Stimulated activated CD4-positive, alpha-beta T cell treated with anti-CD3 and anti-CD28 coated beads, Interleukin-4, amount 100 ng/mL, for 24 hours (primary cell): ENCODE measurements around the gene TMEM255B.

Experiments used
- DNase-seq: peaks from one replicate; pipeline ENCODE4 v3.0.0-alpha.2; 2020

TMEM255B gene

GRCh38 chr13:113758651-113759524 lies at the start of gene TMEM255B:
TSS of gene TMEM255B (plus strand) at chr13:113759226. CDS start at chr13:113759270, 44 bp downstream.
- peak; percentile 75 for DNase-seq

- no peak for DNase-seq
These were observed 36.1 kb upstream of the TMEM255B start for GRCh38 chr13:113722921-113723320.

GRCh38 chr13:113723410-113724015 lies 35.5 kb upstream of the TMEM255B start:
- DNase-seq = no peak

- DNase-seq = no peak
These were observed 34.8 kb upstream of the TMEM255B start for GRCh38 chr13:113724016-113724758.

GRCh38 chr13:113724780-113725315 lies 34.2 kb upstream of the TMEM255B start:
- DNase-seq = peak; percentile 91

GRCh38 chr13:113725329-113726105 lies 33.5 kb upstream of the TMEM255B start:
- DNase-seq = peak; percentile 79

- DNase-seq = peak; percentile 44
These were observed 32.8 kb upstream of the TMEM255B start for GRCh38 chr13:113726106-113726821.

GRCh38 chr13:113726961-113727411 lies 32.0 kb upstream of the TMEM255B start:
- DNase-seq = no peak

- DNase-seq = no peak
These were observed 30.4 kb upstream of the TMEM255B start for GRCh38 chr13:113728571-113729054.

GRCh38 chr13:113729187-113730019 lies 29.6 kb upstream of the TMEM255B start:
- DNase-seq = no peak

GRCh38 chr13:113730258-113730691 lies 28.8 kb upstream of the TMEM255B start:
- DNase-seq = no peak

GRCh38 chr13:113730831-113731191 lies 28.2 kb upstream of the TMEM255B start:
- DNase-seq = no peak

GRCh38 chr13:113731192-113732175 lies 27.5 kb upstream of the TMEM255B start:
- DNase-seq = no peak

GRCh38 chr13:113732176-113732960 lies 26.7 kb upstream of the TMEM255B start:
- no peak for DNase-seq

- no peak for DNase-seq
These were observed 25.8 kb upstream of the TMEM255B start for GRCh38 chr13:113732961-113733950.

- DNase-seq = no peak
These were observed 24.8 kb upstream of the TMEM255B start for GRCh38 chr13:113734099-113734825.

- DNase-seq = no peak
These were observed 24.2 kb upstream of the TMEM255B start for GRCh38 chr13:113734826-113735125.
